Activated T-helper 1 cell treated with anti-CD3 and anti-CD28 coated beads, Interleukin-12 subunit alpha, Interleukin-12 subunit beta, Interleukin-2, Interleukin-4 antibody, amounts not matched to agents 30 ng/mL and 10 ng/mL and 1 ng/mL, durations not matched to agents 14 hours and 24 hours and 36 hours (primary cell): ENCODE data around the gene INPP1. TPM values are rescaled to one million over a fixed set of nuclear protein-coding genes. Genes with fewer than 3 reads are reported as not detected.
"Not testable (repeated sequence)": the region's sequence is repeated elsewhere in the genome, so short reads cannot be mapped to it uniquely, and the experiment has no call there.

Source experiments
- DNase-seq: peaks from one replicate; pipeline ENCODE4 v3.0.0; 2021; ENCODE audit warnings: low spot score
- H3K27ac Mint-ChIP-seq: one replicate; pipeline ENCODE4 v1.8.0; 2021; ENCODE audit warnings: mild to moderate bottlenecking, mixed read lengths
- H3K27me3 Mint-ChIP-seq: one replicate; pipeline ENCODE4 v1.8.0; 2022; ENCODE audit warnings: mild to moderate bottlenecking, moderate library complexity, mixed read lengths; ENCODE audit not compliant: insufficient read depth
- H3K36me3 Mint-ChIP-seq: one replicate; pipeline ENCODE4 v1.8.0; 2021; ENCODE audit warnings: low read depth, mixed read lengths
- H3K4me1 Mint-ChIP-seq: one replicate; pipeline ENCODE4 v1.8.0; 2021; ENCODE audit warnings: low read depth, mixed read lengths
- H3K4me3 Mint-ChIP-seq: one replicate; pipeline ENCODE4 v1.8.0; 2021; ENCODE audit warnings: mild to moderate bottlenecking, moderate library complexity, mixed read lengths
- H3K9me3 Mint-ChIP-seq: one replicate; pipeline ENCODE4 v1.8.0; 2021; ENCODE audit warnings: mixed read lengths
- intact Hi-C: fragments of 100-400 bp; cut with micrococcal nuclease; formaldehyde crosslinking; loops from one replicate; pipeline ENCODE4 v1.15.1; 2024
- total RNA-seq: library from RNA; stranded (reverse); gene quantifications from 2 replicates; pipeline ENCODE4 v1.2.3, GENCODE V29; 2022

The INPP1 gene, protein sequence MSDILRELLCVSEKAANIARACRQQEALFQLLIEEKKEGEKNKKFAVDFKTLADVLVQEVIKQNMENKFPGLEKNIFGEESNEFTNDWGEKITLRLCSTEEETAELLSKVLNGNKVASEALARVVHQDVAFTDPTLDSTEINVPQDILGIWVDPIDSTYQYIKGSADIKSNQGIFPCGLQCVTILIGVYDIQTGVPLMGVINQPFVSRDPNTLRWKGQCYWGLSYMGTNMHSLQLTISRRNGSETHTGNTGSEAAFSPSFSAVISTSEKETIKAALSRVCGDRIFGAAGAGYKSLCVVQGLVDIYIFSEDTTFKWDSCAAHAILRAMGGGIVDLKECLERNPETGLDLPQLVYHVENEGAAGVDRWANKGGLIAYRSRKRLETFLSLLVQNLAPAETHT
- 7.7 and 9.8 TPM in 2 replicates for total RNA-seq

DNA sequence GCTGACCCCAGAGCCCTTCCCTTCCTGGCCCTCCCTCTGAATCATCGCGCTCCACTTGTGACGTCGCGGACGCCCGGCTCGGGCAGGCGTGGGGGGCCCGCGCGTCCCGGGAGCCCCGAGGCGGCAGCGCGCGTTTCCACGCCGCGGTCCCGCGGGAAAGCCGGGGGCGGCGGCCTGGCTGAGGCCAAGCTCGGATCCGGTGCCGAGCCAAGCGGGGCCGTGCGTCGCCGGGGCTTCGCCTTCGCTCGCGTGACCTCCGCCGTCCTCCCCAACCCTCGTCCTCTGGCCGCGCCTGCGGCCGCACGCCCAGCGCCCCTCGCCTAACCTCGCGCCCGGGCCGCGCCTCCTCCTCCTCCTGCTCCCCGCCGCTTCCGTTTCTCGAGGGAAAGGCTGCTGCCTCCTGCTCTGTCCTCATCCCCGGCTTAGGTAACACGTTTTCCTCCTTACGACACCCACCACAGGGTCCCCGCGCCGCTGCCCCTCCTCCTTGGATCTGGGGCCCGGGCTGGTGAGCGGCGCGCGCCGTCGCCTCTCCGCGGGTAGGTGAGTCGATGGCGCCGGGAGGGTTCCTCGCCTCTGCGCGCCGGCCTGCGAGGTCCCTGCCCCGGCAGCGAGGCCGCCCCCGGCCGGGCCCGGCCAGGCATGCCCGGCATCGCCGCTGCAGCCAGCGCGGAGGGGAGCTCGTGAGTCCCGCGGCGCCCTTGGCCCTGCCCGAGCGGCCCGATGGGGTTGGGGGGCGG is at the start of gene INPP1:
Gene INPP1, plus strand, starts transcription at position 54 of the 740 bp plus-strand sequence. CDS start 16,514 bp downstream, outside the sequence.
- peak; percentile 29 for DNase-seq
- intact Hi-C loops = loop anchor here (1.0 to 5.0 kb wide), 4 partner anchors 17 to 64 kb away; partner anchors contain the start of genes HIBCH and MFSD6
- Mint-ChIP-seq H3K27me3 (peaks cover 17% of the 10 kb centered on the region), H3K36me3 (peaks cover 3% of the 10 kb centered on the region), H3K27ac (peak within 1 kb of the TSS; percentile 88), H3K4me1 (peaks cover 27% of the 10 kb centered on the region), H3K4me3 (peak within 1 kb of the TSS; percentile 87), H3K9me3 (no peaks in the 10 kb centered on the region)

DNA sequence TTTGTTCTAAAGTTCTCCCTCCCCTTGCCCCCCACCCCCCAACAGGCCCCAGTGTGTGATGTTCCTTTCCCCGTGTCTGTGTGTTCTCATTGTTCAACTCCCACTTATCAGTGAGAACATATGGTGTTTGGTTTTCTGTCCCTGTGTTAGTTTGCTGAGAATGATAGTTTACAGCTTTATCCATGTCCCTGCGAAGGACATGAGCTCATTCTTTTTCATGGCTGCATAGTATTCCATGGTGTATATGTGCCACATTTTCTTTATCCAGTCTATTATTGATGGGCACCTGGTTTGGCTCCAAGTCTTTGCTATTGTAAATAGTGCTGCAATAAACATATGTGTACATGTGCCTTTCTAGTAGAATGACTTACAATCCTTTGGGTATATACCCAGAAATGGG is 45.5 kb upstream of the INPP1 start:
- Mint-ChIP-seq H3K36me3 (peaks cover 37% of the 10 kb centered on the region), H3K9me3 (peaks cover 13% of the 10 kb centered on the region)
- H3K4me1 Mint-ChIP-seq, H3K27ac Mint-ChIP-seq, DNase-seq, H3K27me3 Mint-ChIP-seq, H3K4me3 Mint-ChIP-seq, intact Hi-C loops: not testable (repeated sequence)

DNA sequence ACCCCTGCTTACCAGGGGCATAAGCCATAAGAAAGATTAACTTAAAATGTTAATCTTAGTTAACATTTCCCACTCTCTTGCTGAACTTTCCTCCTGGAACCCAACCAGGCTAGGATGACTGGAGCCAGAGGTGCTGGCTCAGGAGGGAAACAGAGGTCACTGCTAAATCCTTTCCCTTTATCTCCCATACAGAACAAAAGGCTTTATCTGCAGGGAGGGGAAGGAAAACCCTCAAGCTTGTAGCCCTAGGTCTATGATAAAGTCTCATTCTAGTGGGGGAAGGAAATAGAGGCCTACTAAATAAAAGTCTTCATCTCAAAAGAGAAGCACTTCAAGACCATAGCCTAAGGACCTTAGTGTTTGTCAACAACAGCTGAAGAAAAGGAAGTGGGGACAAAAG is 42.4 kb upstream of the INPP1 start:
- H3K36me3 Mint-ChIP-seq = peaks cover 35% of the 10 kb centered on the region

DNA sequence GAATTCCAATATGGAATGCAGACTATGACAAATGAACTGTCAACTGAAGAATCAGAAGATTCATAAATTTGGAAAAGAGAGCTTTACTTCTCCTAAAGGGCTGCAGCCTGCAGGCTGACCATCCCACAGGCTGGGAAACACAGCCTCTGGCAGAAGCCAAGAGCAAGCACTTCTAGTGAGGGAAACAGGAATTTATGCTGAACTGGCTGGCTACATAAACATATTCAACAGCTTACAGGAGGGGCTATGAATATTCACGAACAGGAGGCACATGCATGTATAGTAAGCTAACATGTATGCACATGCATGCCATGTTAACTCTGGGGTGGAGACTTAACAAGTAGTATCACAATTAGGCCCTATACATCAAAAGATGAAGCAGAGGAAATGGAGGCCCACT is 41.3 kb upstream of the INPP1 start:
- peaks cover 8% of the 10 kb centered on the region for H3K4me1 Mint-ChIP-seq
- intact Hi-C loops = no loop called here
- H3K27me3 Mint-ChIP-seq = no peaks in the 10 kb centered on the region
- H3K4me3 Mint-ChIP-seq = no peak overlapping the region
- H3K36me3 Mint-ChIP-seq = peaks cover 34% of the 10 kb centered on the region
- no peak overlapping the region for H3K27ac Mint-ChIP-seq
- H3K9me3 Mint-ChIP-seq = peaks cover 13% of the 10 kb centered on the region
- no peak for DNase-seq

More for the DNA sequence above, 42.4 kb upstream of the INPP1 start:
- Mint-ChIP-seq H3K27ac (no peak overlapping the region), H3K4me3 (no peak overlapping the region), H3K4me1 (peaks cover 8% of the 10 kb centered on the region), H3K27me3 (no peaks in the 10 kb centered on the region), H3K9me3 (peaks cover 13% of the 10 kb centered on the region)
- DNase-seq = no peak
- intact Hi-C loops = no loop called here

DNA sequence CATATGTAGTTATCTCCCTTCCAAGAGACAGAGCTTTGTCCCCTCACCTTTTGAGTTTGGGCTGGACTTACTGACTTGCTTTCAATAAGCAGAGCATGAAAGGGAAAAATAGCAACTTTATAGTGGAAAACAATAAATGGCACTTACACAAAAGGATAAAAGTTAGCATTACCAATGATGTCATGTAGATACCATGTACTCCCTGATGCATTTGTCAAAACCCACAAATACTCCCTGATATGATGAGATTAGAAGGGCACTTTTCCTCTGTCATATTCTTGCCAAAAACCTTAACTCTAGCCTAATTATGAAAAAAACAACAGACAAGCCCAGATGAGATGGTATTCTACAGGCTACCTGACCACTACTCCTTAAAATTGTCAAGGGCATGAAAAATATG is 39.7 kb upstream of the INPP1 start:
- DNase-seq = no peak
- no peak overlapping the region for H3K27ac Mint-ChIP-seq
- peaks cover 13% of the 10 kb centered on the region for H3K9me3 Mint-ChIP-seq
- H3K36me3 Mint-ChIP-seq = peaks cover 32% of the 10 kb centered on the region
- intact Hi-C loops = no loop called here
- H3K4me3 Mint-ChIP-seq = no peak overlapping the region
- peaks cover 8% of the 10 kb centered on the region for H3K4me1 Mint-ChIP-seq
- H3K27me3 Mint-ChIP-seq = no peaks in the 10 kb centered on the region

DNA sequence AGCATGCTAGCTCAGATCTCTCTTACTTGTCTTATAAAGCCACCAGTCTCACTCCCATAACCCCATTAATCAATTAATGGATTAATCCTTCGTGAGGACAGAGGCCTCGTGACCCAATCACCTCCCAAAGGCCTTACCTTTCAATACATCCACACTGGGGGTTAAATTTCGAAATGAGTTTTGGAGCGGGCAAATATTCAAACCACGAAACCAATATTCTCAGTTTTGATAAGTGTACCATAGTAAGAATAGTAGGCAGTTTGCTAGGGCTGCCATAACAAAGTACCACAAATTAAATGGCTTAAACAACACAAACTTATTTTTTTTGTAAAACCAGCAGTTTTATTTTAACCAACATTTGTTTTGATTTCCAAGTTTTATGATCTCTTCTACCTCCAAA is 39.0 kb upstream of the INPP1 start:
- Mint-ChIP-seq H3K27ac (no peak overlapping the region), H3K4me3 (no peak overlapping the region), H3K4me1 (peaks cover 8% of the 10 kb centered on the region), H3K9me3 (peaks cover 13% of the 10 kb centered on the region), H3K36me3 (peaks cover 32% of the 10 kb centered on the region), H3K27me3 (no peaks in the 10 kb centered on the region)
- intact Hi-C loops = no loop called here
- no peak for DNase-seq

DNA sequence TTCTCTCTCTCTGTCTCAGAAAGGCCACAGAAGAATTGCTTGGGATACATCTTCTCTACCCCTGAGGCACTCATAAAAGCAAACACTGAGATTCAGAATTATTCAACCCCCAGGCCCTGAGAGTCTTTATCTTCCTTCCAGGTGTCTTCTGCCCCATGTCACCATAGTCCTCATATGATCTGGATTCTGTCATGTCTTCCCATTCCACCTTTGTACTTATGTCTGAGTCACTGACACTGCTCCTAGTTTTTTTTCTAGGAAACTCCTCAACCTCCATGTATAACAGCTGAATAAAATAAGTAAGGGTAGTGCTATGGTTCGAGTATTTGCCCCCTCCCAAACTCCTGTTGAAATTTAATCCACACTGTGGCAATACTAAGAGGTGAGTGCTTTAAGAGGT is 35.4 kb upstream of the INPP1 start:
- DNase-seq = no peak
- peaks cover 22% of the 10 kb centered on the region for H3K36me3 Mint-ChIP-seq
- H3K27me3 Mint-ChIP-seq = no peaks in the 10 kb centered on the region
- H3K9me3 Mint-ChIP-seq = no peaks in the 10 kb centered on the region
- intact Hi-C loops = no loop called here
- no peak overlapping the region for H3K27ac Mint-ChIP-seq
- H3K4me1 Mint-ChIP-seq = peaks cover 8% of the 10 kb centered on the region
- no peak overlapping the region for H3K4me3 Mint-ChIP-seq

DNA sequence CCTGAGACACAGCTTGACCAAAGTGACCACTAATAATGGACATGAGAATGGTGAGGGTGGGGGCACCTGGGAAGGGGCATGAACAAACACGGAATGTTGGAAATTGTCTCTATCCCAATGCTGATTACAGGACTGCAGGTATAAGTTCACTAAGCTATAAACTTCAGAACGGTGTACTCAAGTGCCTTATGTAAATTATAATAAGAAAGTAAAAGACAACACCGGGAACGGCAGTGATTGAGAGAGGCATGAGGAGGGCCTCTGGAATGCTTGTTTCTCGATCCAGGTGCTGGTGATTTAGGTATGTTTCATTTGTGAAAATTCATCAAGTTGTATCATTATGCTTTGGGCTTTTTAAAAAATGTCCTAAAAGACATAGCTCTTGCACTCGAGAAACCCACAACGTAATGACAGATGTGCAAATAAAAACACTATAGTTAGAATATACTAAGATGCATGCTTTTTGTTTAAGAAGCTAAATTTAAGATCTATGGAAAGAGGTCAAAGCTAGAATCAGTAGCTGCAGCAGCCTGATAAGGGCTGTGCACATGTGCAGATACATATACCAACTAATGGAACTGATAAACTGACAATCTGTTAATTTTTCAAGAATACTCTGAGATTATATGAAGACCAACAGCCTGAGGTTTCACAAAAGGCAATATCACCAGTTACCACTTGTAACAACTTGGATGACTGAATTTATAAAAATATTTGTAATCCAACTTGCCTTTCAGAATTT is 31.3 kb upstream of the INPP1 start:
- intact Hi-C loops = loop anchor here (10.0 kb wide), 1 partner anchor 713 kb away; no protein-coding TSS in a partner anchor
- no peaks in the 10 kb centered on the region for H3K9me3 Mint-ChIP-seq
- peaks cover 15% of the 10 kb centered on the region for H3K4me1 Mint-ChIP-seq
- no peaks in the 10 kb centered on the region for H3K27me3 Mint-ChIP-seq
- peaks cover 24% of the 10 kb centered on the region for H3K36me3 Mint-ChIP-seq
- H3K27ac Mint-ChIP-seq = no peak overlapping the region
- DNase-seq = no peak
- H3K4me3 Mint-ChIP-seq = no peak overlapping the region

DNA sequence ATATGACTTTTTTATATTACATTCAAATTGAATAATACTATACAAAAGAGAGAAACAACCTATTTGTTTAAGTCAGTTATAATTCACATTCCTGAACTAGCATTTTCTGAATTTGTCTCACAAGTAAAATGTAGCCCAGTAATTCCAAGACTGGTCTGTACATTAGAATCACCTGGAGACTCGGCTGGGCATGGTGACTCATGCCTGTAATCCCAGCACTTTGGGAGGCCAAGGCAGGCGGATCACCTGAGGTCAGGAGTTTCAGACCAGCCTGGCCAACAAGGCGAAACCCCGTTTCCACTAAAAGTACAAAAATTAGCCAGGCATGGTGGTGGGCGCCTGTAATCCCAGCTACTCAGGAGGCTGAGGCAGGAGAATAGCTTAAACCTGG is 30.8 kb upstream of the INPP1 start:
- peaks cover 29% of the 10 kb centered on the region for H3K36me3 Mint-ChIP-seq
- H3K27ac Mint-ChIP-seq, H3K4me3 Mint-ChIP-seq, H3K9me3 Mint-ChIP-seq, H3K27me3 Mint-ChIP-seq, DNase-seq: not testable (repeated sequence)
- intact Hi-C loops = loop anchor here (10.0 kb wide), 1 partner anchor 712 kb away; no protein-coding TSS in a partner anchor
- H3K4me1 Mint-ChIP-seq = peaks cover 21% of the 10 kb centered on the region

DNA sequence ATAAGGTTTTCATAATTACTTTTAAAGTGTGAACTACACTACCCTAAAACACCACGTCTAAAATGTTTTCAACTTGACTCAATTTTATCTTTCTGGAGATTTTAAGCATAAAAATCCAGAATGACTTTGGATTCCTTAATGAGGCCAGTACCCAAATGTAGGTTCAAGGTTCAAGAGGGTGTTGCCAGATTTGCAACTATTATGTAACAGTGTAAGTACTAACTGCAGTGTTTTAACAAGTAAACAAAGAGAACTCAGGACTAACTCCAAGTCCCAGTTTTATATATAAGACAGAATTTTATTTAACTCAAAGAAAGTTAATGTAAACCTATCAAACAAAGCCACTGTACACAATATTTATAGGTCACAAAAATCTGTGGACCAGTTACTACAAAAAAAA is 29.5 kb upstream of the INPP1 start:
- Mint-ChIP-seq H3K4me3 (no peak overlapping the region), H3K27ac (no peak overlapping the region), H3K36me3 (peaks cover 25% of the 10 kb centered on the region), H3K27me3 (no peaks in the 10 kb centered on the region), H3K4me1 (peaks cover 33% of the 10 kb centered on the region), H3K9me3 (no peaks in the 10 kb centered on the region)
- no peak for DNase-seq
- intact Hi-C loops = loop anchor here (1.0 to 10.0 kb wide), 2 partner anchors 225 to 711 kb away; no protein-coding TSS in a partner anchor

DNA sequence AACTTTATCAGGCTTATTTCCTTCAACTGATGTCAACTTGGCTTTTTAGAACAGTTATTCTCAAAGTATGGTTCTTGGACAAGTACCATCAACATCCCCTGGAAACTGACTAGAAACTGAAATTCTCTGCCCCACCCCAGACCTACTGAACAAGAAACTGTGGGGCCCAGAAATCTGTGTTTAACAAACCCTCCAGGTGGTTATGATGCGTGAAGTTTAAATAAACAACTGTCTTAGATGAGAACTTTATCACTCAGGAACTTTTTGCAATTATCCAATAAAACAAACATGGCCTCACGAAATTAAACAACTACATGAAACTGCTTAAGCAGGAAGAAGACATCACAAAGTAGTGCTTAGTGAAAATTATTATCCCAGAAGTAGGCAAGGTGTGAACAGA is 28.1 kb upstream of the INPP1 start:
- H3K9me3 Mint-ChIP-seq = no peaks in the 10 kb centered on the region
- H3K27ac Mint-ChIP-seq = no peak overlapping the region
- peaks cover 39% of the 10 kb centered on the region for H3K4me1 Mint-ChIP-seq
- intact Hi-C loops = loop anchor here (5.0 to 10.0 kb wide), 3 partner anchors 47 to 710 kb away; no protein-coding TSS in a partner anchor
- H3K27me3 Mint-ChIP-seq = no peaks in the 10 kb centered on the region
- DNase-seq = no peak
- peaks cover 20% of the 10 kb centered on the region for H3K36me3 Mint-ChIP-seq
- H3K4me3 Mint-ChIP-seq = no peak overlapping the region

DNA sequence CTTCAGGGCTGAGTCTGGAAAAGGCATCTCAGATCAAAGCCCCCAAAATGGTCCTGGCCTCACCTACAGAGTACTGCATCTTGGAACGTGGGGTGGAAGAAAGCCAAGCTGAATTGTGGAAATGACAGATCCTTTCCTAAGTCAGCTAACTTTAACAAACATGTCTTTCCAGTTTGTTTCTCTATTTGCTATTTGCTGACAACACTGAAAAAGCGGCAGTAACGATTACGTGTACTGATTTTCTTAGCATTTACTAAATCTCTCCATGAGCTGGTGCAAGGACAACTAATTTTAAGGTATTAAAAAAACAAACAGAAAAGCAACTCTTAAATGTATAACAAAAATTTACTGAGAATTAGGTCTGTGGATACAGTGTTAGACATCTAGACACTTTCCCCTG is 24.9 kb upstream of the INPP1 start:
- intact Hi-C loops = loop anchor here (2.0 to 10.0 kb wide), 7 partner anchors 44 to 706 kb away; partner anchors contain the start of genes NAB1 and OSGEPL1
- no peaks in the 10 kb centered on the region for H3K27me3 Mint-ChIP-seq
- H3K36me3 Mint-ChIP-seq = peaks cover 14% of the 10 kb centered on the region
- peaks cover 47% of the 10 kb centered on the region for H3K4me1 Mint-ChIP-seq
- DNase-seq = no peak
- peak overlapping the region; percentile 90 for H3K4me3 Mint-ChIP-seq
- H3K9me3 Mint-ChIP-seq = no peaks in the 10 kb centered on the region
- H3K27ac Mint-ChIP-seq = peak overlapping the region; percentile 85
